CD4-positive, alpha-beta T cell treated with Interleukin-1 beta for 1 hour (primary cell): Measurements from ENCODE around the gene ZKSCAN8.
"Not testable (repeated sequence)": the region's sequence is repeated elsewhere in the genome, so short reads cannot be mapped to it uniquely, and the experiment has no call there.

ENCODE experiments used
- DNase-seq, 2 donors: peaks; one replicate each; pipeline ENCODE4 v3.0.0-alpha.2; 2020 to 2022

Gene ZKSCAN8

DNA sequence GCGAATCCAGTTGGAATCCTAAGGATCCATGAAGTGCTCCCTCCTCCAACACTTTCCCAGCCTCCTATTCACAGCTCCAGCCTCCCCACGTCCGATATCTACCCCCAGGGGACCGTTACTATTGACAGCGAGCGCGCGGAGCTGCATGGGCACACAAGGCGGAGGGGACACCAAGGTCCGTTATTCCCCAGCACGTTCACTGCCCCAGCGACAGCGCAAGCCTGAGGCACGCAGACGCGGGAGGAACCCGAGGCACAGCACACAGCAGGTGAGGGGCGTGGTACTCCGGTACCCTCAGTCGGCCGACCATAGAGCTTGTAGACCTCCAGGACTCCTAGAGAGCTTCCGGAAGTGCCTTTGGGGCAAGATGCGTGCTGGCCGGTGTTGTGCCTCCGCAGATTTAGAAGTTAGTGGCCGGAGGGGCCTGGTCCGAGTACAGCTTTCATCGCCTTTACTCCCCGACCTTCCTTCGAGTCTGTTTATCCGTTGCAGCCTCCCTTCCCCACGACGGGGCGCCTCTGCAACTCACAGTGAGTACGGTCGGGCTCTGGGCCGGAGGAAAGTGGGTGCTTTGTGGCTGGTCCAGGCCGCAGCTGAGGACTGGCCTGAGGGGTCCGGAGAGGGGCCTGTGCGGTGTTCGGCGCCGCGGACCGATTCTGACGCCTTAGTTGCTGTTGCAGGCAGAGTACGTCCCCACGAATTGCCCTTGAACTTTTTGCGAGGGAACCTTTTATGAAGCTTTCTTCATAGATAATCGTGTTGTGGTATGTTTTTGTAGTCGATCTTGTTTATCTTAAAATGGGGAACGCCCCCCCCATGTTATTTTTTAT is at the start of gene ZKSCAN8:
TSS of gene ZKSCAN8 (plus strand) at position 384 of the 830 bp plus-strand sequence. CDS start 6,525 bp downstream, outside the sequence.
- peak; percentile 86 to 87 for DNase-seq

DNA sequence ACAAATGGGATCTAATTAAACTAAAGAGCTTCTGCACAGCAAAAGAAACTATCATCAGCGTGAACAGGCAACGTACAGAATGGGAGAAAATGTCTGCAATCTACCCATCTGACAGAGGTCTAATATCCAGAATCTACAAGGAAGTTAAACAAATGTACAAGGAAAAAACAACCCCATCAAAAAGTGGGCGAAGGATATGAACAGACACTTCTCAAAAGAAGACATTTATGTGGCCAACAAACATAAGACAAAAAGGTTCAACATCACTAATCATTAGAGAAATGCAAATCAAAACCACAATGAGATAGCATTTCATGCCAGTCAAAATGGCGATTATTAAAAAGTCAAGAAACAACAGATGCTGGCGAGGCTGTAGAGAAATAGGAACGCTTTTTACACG is 39.5 kb upstream of the ZKSCAN8 start:
- not testable (repeated sequence) for DNase-seq

DNA sequence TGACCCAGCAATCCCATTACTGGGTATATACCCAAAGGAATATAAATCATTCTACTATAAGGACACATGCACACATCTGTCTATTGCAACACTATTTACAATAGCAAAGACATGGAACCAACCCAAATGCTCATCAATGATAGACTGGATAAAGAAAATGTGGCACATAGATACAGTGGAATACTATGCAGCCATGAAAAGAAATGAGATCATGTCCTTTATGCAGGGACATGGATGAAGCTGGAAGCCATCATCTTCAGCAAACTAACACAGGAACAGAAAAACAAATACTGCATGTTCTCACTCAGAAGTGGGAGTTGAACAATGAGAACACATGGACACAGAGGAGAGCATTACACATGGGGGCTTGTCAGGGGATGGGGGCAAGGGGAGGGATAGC is 39.0 kb upstream of the ZKSCAN8 start:
- DNase-seq = not testable (repeated sequence)

DNA sequence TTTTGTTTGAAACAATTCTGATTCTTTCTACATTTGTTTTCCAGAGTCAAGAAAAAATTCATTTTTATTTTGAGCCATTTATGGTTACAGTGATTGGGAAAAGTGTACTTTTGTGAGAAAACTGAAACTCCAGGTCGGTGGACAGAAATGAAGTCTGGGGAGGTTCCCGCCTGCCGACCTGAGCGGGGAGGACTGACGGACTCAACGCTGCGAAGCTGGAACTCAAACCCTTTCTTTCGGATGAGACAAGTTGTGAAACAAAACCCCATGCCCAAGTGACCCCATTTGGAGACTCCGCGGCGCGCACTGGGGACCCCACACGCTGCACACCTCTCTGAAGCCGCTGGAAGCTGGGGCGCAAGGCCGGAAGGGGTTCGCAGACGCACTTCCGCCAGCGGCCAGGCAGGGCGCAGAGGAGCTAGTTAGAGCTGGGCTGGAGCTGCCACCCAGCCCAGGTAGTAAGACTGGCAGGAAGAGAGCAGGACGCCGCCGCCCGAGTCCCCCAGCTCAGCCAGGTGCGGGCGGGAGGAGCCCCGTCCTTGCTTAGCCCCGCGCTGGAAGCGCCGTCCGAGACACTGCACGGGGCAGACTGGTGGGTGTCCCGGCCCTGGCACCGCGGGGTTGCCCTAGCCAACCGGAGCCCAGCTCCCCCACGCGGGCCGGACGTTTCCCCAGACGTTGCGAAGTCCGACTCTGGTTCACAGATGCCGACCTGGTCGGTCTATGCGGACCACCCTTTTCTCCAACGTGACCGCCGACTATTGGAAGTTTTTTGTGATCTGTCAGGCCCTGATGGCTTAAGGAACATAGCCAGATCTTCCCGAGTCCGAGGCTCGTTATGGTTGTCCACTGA is 37.1 kb upstream of the ZKSCAN8 start:
- peak; percentile 87 to 88 for DNase-seq

DNA sequence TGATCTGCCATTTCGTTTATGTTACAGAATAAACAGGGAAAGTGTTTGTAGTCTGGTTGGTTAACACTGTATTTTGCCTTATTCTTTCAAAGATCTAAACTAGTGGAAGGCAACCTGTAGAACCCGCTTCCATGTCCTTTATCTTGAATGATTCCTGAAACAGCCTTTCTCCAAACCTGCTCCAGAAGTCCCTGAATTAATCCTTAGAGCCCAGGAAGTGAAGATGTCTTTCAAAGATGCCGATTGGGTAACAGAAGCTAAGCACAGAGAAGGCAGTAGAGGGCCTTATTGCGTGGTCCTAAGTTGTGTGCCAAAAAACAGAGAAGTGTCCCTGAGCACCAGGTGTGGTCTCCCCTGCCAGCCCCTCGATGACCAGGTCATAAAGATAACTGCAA is 36.4 kb upstream of the ZKSCAN8 start:
- DNase-seq = no peak

DNA sequence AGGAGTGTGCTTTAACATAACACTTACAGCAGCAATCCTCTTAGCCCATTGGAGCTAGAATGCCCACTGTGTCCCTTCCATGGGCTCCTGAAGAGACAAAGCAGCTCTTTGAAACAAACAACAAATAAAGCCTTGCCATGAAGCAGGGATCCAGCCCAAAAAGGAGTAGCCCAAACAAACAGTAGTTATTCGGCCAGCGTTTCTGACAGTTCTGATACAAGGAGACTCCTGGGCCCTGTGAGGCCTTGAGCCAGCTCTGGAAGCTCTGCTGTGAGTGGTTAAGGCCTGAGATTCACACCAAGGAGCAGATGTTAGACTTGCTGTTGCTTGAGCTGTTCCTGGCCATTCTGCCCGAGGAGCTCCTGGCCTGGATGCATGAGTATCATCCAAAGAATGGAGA is 34.2 kb upstream of the ZKSCAN8 start:
- no peak for DNase-seq

DNA sequence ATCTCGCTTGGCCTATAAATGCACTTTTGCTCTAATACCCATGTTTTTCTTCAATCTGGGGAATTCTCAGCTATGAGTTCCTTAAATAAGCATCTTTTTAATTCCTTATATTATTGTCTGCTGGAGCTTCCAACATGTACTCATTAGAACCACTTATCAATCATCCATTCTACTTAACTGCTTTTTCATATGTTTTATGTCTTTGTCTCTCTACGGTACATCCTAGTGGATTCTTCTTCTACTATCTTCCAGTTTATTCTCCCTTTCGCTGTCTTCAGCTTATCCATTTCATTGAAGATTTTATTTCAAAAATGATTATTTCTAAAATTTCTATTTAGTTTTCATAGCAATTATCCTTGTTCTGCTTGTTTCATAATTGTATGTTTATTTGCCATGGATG is 29.7 kb upstream of the ZKSCAN8 start:
- no peak for DNase-seq

DNA sequence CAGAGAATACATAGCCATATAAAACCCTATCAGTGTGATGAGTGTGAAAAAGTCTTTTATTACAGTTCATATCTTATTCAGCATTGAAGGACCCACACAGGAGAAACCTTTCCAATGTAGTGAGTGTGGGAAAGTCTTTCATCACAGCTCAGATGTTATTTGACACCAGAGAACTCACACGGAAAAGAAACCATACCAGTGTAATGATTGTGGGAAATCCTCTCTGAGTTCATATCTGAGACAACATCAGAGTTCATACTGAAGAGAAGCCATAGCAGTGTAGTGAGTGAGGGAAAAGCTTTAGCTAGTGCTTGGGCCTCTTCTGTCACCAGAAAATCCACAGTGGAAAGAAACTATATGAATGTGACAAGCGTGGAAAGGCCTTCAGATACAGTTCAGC is 25.9 kb upstream of the ZKSCAN8 start:
- no peak for DNase-seq

DNA sequence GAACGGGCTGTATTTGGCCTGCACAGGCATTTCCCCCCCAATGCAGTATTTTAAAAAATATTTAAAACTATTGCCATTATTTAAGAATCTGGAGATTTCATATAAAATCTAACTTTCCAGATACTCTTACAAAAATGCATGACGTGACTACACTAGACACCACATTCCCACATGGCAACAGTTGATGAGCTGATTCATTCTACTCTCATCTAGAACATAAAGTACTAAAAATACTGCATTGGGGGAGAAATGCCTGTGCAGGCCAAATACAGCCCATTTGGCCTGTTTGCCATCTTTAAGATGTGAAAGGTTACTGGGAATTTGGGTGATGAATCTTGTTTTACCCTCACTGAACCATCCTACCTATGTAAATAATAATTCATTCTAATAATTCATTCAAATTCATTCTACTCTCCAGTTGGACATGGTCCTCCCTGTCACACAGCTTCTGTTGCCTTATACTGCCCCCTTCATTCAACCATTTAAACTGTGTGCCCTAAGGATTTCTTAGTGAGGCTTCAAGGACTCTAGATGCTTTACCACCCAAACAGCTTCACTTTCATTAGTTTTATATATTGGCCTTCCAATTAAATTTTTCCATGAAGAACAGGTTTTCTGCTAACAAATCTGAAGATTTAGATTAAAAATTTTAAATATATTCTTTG is 24.2 kb upstream of the ZKSCAN8 start:
- DNase-seq = no peak

DNA sequence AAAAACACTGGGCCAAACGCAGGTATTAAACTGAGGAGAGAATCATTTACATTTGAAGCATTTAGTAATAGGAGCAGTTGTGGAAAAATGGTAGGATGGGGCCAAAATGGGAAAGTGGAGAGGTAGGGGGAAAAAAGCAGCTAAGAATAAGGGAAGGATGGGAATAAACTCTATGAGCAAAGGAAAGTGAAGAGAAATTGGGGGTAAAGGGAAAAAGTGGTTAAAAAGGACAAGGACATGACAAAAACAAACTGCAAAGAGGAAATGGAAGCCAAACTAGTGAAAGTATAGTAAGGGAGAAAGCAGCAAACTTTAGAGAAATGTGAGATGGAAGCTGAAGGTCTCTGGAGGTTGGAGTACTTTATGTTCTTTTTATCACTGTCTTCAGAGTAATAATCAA is 23.5 kb upstream of the ZKSCAN8 start:
- DNase-seq = no peak

DNA sequence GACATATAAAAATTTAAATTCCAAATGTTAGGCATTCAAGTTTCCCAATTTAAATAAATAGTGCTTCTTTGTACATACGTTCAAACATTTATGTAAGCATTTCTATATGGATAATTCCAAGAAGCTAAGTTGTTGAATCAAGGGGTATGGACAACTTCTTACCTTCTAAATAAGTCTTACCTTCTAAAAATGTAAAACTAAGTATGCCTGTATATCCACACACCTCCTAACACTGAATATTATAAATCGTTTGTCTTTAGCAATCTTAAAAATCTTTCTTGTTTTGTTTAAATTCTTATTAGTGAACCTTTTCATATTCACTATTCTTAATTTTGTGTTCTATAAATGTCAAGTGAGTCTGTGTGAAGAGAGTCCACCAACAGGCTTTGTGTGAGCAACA is 19.8 kb upstream of the ZKSCAN8 start:
- DNase-seq = no peak

DNA sequence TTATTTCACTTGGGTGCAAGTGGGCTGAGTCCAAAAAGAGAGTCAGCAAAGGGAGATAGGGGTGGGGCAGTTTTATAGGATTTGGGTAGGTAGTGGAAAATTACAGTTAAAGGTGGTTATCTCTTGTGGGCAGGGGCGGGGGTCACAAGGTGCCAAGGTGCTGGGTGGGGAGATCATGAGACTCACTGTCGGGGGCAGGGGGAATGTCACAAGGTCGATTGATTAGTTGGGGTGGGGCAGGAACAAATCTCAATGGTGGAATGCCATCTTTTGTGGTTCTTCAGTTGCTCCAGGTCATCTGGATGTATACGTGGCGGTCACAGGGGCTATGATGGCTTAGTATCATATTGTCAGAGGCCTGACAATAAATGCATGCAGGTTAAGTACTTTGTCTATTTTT is 19.4 kb upstream of the ZKSCAN8 start:
- not testable (repeated sequence) for DNase-seq

DNA sequence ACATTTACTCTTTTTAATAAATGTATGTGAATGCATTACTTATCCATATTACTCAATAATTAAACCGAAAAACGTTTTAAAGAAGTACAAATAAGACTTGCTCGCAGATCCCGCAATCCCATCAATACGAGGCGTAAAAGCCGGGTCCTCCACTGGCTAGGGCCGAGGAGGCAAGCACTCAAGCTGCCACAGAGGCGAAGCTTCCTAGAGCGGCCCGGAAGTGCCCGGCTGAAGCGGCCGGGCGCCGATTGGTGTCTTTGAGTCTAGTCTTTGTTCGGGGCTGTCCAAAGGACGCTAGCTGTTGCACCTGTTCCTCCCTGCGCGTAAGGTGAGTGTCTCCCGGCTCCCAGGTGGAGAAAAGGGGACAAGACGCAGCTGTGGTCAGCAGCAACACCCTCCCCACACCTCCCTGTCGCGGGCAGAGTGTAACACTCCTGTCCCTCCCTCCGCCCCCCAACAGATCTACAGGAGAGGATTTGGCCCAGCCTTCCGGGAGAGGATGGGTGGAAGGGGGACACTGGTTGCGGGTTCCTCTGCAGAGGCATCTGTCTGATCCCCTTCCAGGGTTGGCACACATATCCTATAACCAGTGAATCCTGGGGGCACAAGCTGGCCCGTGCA is 17.2 kb upstream of the ZKSCAN8 start, which contains the start of gene ZSCAN16:
TSS of gene ZSCAN16 (plus strand) at position 260 of the 621 bp plus-strand sequence. CDS start 835 bp downstream, outside the sequence.
- peak; percentile 83 for DNase-seq

DNA sequence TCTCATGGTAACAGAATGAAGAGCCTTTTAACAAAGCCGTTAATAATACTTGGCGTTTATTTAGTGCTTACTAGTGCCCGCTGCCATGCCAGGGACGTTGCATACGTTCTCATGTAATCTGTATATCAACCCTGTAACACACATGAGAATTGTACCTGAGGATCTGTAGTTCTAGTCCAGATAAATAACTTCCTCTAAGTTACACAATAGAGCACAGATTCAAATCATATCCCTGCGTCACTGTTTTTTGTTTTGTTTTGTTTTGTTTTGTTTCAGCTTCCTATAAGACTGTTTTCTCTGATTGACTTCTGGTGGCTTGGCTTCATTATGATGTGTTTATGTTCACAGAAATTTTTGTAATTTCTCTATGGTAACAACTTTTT is 16.7 kb upstream of the ZKSCAN8 start:
- DNase-seq = peak in 1 of 2 donors; percentile 42

DNA sequence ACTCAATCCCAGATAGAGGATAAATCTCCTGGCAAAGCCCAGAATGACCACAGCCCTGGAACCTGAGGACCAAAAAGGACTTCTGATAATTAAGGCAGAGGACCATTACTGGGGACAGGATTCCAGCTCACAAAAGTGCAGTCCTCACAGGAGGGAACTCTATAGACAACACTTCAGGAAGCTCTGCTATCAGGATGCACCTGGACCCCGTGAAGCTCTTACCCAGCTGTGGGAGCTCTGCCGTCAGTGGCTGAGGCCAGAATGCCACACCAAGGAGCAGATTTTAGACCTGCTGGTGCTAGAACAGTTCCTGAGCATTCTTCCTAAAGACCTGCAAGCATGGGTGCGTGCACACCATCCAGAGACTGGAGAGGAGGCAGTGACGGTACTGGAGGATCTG is 16.3 kb upstream of the ZKSCAN8 start:
- DNase-seq = peak in 1 of 2 donors; percentile 7

DNA sequence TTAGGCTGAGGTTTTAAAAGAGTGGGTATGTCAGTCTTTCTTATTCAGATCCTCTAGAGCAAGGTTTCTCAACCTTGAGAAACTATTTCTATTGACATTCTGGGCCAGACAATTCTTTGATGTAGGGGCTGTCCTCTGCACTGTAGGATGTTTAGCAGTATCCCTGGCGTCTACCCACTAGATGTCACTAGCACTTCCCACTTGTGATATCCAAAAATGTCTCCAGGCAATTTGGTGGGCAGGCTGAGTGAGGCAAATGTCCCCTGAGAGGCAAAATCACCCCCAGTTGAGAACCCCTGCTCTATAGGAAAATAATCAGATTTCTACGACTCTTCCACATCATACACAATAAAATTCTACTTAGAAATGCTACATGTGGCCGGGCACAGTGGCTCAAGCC is 7.7 kb upstream of the ZKSCAN8 start:
- DNase-seq = peak; percentile 15 to 42

DNA sequence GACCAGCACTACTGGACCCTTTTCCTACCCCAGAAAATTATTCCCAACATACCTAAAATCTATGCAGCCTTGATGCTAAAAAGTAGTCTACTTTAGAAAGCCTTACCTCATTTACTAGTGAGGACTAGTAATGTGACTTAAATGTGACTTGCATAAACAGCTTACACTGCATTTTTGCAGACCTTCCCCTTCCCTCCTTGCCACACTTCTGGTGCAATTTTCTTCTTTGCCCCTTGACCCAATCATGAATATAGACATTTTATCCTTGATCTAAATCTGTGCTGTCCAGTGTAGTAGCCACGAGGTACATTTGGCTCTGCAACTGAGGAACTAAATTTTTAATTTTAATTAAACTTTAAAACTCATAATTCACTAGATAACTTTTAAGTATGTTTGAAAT is 7.0 kb upstream of the ZKSCAN8 start:
- no peak for DNase-seq

DNA sequence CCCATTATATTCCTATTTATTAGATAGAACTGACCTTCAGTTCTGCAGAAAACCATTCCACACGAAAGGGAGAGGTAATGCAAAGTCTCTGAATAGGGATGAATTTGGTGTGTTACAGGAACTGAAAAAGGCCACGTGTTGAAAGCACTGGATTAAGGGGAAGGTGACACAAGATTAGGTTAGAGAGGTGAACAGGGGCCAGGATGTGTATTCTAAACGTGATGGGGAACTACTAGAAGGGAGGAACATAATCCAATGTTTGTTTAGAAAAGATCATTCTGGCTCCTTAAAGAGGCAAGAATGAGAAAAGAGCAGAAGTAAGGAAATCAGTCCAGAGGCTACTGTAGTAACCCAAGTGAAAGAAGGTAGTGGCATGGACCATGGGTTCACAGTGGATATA is 6.3 kb upstream of the ZKSCAN8 start:
- DNase-seq = peak in 1 of 2 donors; percentile 6

DNA sequence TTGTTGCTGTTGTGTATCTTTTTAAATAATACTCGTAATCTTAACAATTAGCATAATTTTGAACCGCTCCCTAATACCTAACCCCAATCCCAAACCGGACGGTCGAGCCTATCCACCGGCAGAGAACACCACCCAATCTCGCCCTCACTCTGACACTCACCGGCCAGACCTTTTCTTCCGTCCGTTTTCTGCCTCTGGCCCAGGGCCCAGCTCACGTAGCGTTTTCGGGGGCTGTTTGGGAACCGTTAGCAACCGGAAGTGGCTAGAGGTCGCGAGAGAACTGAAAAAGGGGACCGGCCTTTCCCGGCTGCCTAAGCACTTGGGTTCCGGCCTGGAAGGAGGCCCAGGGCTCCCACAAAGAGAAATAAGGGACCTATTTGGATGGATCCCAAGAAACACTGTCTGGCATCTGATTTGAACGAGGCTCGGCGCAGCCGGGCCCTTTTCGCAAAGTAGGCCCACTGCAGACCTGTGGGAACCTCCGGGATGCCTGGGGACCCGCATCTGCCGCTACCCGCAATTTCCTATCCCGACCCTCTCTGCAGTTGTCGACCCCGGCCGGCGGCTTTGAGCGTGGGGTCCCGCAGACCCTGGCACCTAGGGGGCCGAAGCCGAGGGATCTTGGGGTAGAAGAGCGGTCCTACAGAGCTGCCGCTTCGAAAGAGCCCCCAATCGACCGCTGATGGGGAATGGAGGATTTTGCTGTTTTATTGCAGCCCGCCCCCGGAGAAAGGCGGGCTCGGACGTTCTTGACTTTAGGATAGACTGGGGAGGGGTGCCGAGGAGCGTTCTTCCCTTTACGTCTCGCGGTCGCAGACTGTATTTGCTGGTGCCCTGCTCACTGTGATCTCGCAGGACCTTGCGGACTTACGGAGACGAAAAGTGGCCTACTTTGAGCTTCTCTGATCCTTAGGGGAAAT is 4.8 kb upstream of the ZKSCAN8 start:
- DNase-seq = peak; percentile 80 to 82

DNA sequence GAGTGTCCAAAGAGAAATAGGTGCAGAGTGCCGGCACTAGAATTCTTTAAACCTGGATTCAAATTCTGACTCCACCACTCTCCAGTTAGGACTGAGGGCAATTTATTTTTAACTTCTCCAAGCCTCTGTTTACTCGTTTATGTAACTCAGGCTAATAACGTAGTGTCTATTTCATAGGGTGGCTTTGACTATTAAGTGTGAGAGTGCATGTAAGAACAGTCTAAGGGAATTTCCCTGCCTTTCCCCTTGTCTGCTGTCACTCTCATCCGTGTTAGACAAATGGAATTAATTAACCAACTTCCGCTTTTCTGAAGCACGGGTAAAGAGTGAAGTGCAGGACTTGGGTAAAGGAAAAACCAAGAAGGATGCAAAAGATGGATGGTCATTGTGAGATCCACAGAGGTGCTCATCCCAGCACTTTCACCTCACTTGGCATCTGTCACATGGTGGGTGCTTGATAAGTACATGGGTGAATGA is 4.1 kb upstream of the ZKSCAN8 start:
- DNase-seq = peak; percentile 40 to 66

DNA sequence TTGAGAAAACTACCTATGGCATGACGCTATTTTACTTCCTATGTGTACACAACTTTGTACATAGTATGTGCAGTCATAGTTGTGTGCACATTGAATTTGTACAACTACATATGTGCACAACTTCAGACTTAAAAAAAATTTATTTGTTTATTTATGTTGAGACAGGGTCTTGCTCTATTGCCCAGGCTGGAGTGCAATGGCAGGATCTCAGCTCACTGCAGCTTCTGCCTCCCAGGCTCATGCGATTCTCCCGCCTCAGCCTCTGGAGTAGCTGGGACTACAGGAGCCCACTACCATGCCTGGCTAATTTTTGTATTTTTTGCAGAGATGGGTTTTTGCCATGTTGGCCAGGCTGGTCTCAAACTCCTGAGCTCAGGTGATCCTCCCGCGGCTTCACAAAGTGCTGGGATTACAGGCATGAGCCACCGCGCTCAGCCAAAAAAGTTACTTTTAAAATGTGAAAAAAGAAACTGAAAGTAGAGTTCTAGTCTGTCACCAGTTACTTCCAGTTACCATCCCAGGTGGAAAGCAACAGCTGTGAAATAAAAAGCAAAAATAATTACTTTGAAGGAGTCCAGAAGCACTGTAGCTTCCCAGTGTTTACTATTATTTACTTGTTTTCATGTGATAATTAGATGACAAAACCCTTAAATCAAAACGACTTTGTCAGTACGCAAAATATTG is 1.7 kb upstream of the ZKSCAN8 start:
- DNase-seq = peak in 1 of 2 donors; percentile 23
